K562 (cell line): ENCODE measurements around the gene KIF25. TPM values are rescaled to one million over a fixed set of nuclear protein-coding genes. Genes with fewer than 3 reads are reported as not detected.

ENCODE experiments used
- ATAC-seq: fragments of 200-7000 bp; cut with Tn5 transposase; 3 replicates; pipeline ENCODE4 v1.9.1; 2020; ENCODE audit warnings: moderate library complexity
- BruUV-seq: library from RNA; stranded (reverse); fragments of 400-500 nt; replicated peaks from 2 replicates; lab custom pipeline; 2021; lab: Mats Ljungman, UMichigan
- CTCF ChIA-PET: fragments of 300-600 bp; formaldehyde crosslinking; extraction: SDS; loops from one replicate; lab custom pipeline; 2021; ENCODE audit warnings: low intra/inter-chr PET ratio; lab: Yijun Ruan, JAX
- POLR2A ChIA-PET: fragments of 300-600, 350-650 bp; sonication (Branson Sonifier 250); formaldehyde crosslinking; extraction: SDS; loops from one replicate; lab custom pipeline; 2021; ENCODE audit warnings: antibody characterized with exemption, inconsistent platforms; lab: Yijun Ruan, JAX
- DNase-seq, 4 experiments: peaks; one replicate each; pipeline versions ENCODE4 v3.0.0 to v3.0.0-alpha.2; 2011 to 2018; ENCODE audit warnings: low spot score in 3 of 4, mixed read lengths in 3 of 4; ENCODE audit errors: extremely low read depth in 1 of 4
- FAIRE-seq: peaks from 2 replicates; lab custom pipeline; 2011; peaks lifted over from hg19 to GRCh38; lab: Jason Lieb, UNC
- H2AFZ ChIP-seq: 2 replicates; pipeline ENCODE4 v1.6.0; 2011; ENCODE audit warnings: low read depth, low read length, control low read depth, inconsistent platforms
- H3K27ac ChIP-seq: fragments of 200-600 bp; 3 replicates; pipeline ENCODE4 v1.8.0; 2011; ENCODE audit warnings: low read depth, mild to moderate bottlenecking, control low read depth, inconsistent platforms, low read length, moderate library complexity, mixed read lengths; ENCODE audit errors: extremely low read depth
- H3K27me3 ChIP-seq, 2 experiments: fragments of 300-600 bp in 1 of 2; 2 replicates in 1 of 2; 3 replicates in 1 of 2; pipeline versions ENCODE4 v1.6.0 to v1.8.0; 2011; ENCODE audit warnings: inconsistent platforms in 2 of 2, low read length in 2 of 2, mild to moderate bottlenecking in 1 of 2, mixed read lengths in 1 of 2, moderate library complexity in 1 of 2; ENCODE audit not compliant: control insufficient read depth in 2 of 2, insufficient read depth in 2 of 2
- H3K36me3 ChIP-seq: fragments of 300-600 bp; 3 replicates; pipeline ENCODE4 v1.8.0; 2011; ENCODE audit warnings: mild to moderate bottlenecking, low read length, inconsistent platforms; ENCODE audit not compliant: control insufficient read depth, insufficient read depth
- H3K4me1 ChIP-seq, 2 experiments: fragments of 200-600 bp in 1 of 2; replicated peaks in 1 of 2; 2 replicates in 1 of 2; 3 replicates in 1 of 2; pipeline versions ENCODE4 v1.5.1 to v1.8.0; 2011; ENCODE audit warnings: inconsistent platforms in 2 of 2, low read length in 2 of 2, mild to moderate bottlenecking in 1 of 2, mixed read lengths in 1 of 2, moderate library complexity in 1 of 2; ENCODE audit not compliant: control insufficient read depth in 2 of 2, insufficient read depth in 2 of 2
- H3K4me2 ChIP-seq: 2 replicates; pipeline ENCODE4 v1.6.1; 2011; ENCODE audit warnings: low read length, control low read depth, inconsistent platforms, mixed read lengths; ENCODE audit not compliant: insufficient read depth
- H3K4me3 ChIP-seq: fragments of 200-600 bp; sonication (generic), shearing (Covaris generic); 2 replicates; pipeline ENCODE4 v1.5.1; 2016; ENCODE audit warnings: control low read depth, inconsistent platforms
- H3K79me2 ChIP-seq: fragments of 200-600 bp; 3 replicates; pipeline ENCODE4 v1.8.0; 2011; ENCODE audit warnings: low read length, inconsistent platforms; ENCODE audit not compliant: control insufficient read depth, insufficient read depth
- H3K9ac ChIP-seq, 2 experiments: 2 replicates each; pipeline versions ENCODE4 v1.6.0 to v1.6.1; 2011; ENCODE audit warnings: low read depth in 2 of 2, low read length in 2 of 2, control low read depth in 1 of 2, inconsistent platforms in 1 of 2, mild to moderate bottlenecking in 1 of 2, mixed read lengths in 1 of 2; ENCODE audit not compliant: insufficient read depth in 1 of 2
- H3K9me1 ChIP-seq: one replicate; pipeline ENCODE4 v1.6.0; 2011; ENCODE audit warnings: inconsistent platforms, mild to moderate bottlenecking, low read length, moderate library complexity; ENCODE audit not compliant: control insufficient read depth, insufficient read depth
- H3K9me3 ChIP-seq: replicated peaks from 2 replicates; pipeline ENCODE4 v1.5.1; 2011; ENCODE audit warnings: low read depth, low read length, inconsistent platforms; ENCODE audit not compliant: control insufficient read depth, insufficient read depth
- H4K20me1 ChIP-seq: replicated peaks from 2 replicates; pipeline ENCODE4 v1.6.1; 2011; ENCODE audit warnings: low read length, inconsistent platforms, mixed read lengths; ENCODE audit not compliant: control insufficient read depth, insufficient read depth
- CREB1 ChIP-seq, 2 experiments: sonication (generic) in 1 of 2; formaldehyde crosslinking in 1 of 2; IDR thresholded peaks; 2 replicates each; pipeline versions ENCODE4 v1.6.1 to v1.8.0; 2012 to 2022; ENCODE audit warnings: inconsistent platforms in 1 of 2, mild to moderate bottlenecking in 1 of 2, missing genetic modification reagents in 1 of 2, moderate library complexity in 1 of 2
- PYGO2 ChIP-seq: fragments of 450-650 bp; IDR thresholded peaks from 2 replicates; pipeline ENCODE4 v1.6.1; 2016; ENCODE audit warnings: mild to moderate bottlenecking, missing genetic modification characterization, moderate library complexity, missing compliant biosample characterization
- TFAP4 ChIP-seq: sonication (generic); formaldehyde crosslinking; IDR thresholded peaks from 2 replicates; pipeline ENCODE4 v1.8.0; 2022; ENCODE audit warnings: missing genetic modification reagents, mild to moderate bottlenecking, moderate library complexity, borderline replicate concordance
- ZNF239 ChIP-seq: fragments of 250-450 bp; sonication (Bioruptor Pico); IDR thresholded peaks from 2 replicates; pipeline ENCODE4 v1.4.0; 2020; ENCODE audit warnings: mild to moderate bottlenecking
- WGBS: fragments of 100-300 bp; shearing (Covaris generic); methylation state at CpG from one replicate; pipeline ENCODE4 v1.1.6; 2016; ENCODE audit warnings: low coverage, mixed read lengths; ENCODE audit not compliant: insufficient coverage; ENCODE audit errors: missing lambda C conversion rate; 5-methylcytosine and 5-hydroxymethylcytosine counted together
- in situ Hi-C: fragments of 300-500 bp; cut with MboI; formaldehyde crosslinking; loops from 4 replicates; pipeline ENCODE4 v1.15.0; 2018; ENCODE audit warnings: inconsistent platforms, mixed read lengths
- intact Hi-C: fragments of 100-400 bp; cut with micrococcal nuclease; formaldehyde crosslinking; loops from 2 replicates; pipeline ENCODE4 v1.14.2; 2022
- polyA plus RNA-seq, 8 experiments: library from polyadenylated mRNA; depleted of rRNA in 4 of 8; stranded (reverse) in 5 of 8; unstranded in 3 of 8; fragments of >200 nt; fragmentation: Nextera tagmentation in 2 of 8; fragmentation: Illumina TruSeq in 1 of 8; extraction: Ambion mirVana in 2 of 8; extraction: Trizol in 1 of 8; gene quantifications; 2 replicates each; pipeline versions ENCODE4 v1.2.1 to v1.2.3, GENCODE V29; 2011 to 2014; ENCODE audit warnings: inconsistent platforms in 1 of 8, missing spikeins in 1 of 8
- total RNA-seq, 7 experiments: library from RNA; depleted of rRNA in 6 of 7; stranded (reverse); fragments of >200 nt in 6 of 7; fragmentation: Illumina TruSeq in 2 of 7; extraction: Trizol in 2 of 7; gene quantifications; 2 replicates each; pipeline versions ENCODE4 v1.2.1 to v1.2.3, GENCODE V29; 2011 to 2021; ENCODE audit warnings: low replicate concordance in 1 of 7
- TF ChIP-seq, protein P1 (sequence below): fragments of 200-800 bp; sonication (Bioruptor generic); IDR thresholded peaks from 2 replicates; pipeline ENCODE4 v1.6.1; 2016; ENCODE audit warnings: missing genetic modification characterization, missing compliant biosample characterization
- TF ChIP-seq, protein P2 (sequence below): fragments of 450-650 bp; formaldehyde crosslinking; IDR thresholded peaks from 2 replicates; pipeline ENCODE4 v1.4.0; 2020; ENCODE audit warnings: mild to moderate bottlenecking, moderate library complexity

KIF25 gene
- total and polyA plus RNA-seq, 9 of the 15 experiments (the other 6 are each of a cell fraction or from before 2014, with no cell fraction given), result 0.04 to 0.49 (median 0.23) TPM; not detected in 5

- no peak for TF ChIP-seq PYGO2 (tag)
These were observed 41.0 kb upstream of the KIF25 start (continued) for GRCh38 chr6:167956491-167956890.

- Histone ChIP-seq H2AFZ (no peak overlapping the region), H3K4me1 (no peaks in the 10 kb centered on the region), H3K4me3 (no peak overlapping the region), H3K79me2 (no peaks in the 10 kb centered on the region), H4K20me1 (0 out of 2 replicates have a peak, but pooled peaks cover 5% of the 10 kb centered on the region), H3K27me3 (no peaks in the 10 kb centered on the region), H3K9ac (no peak overlapping the region), H3K27ac (no peak overlapping the region), H3K9me3 (no peaks in the 10 kb centered on the region), H3K9me1 (no peaks in the 10 kb centered on the region), H3K36me3 (peaks cover 51% of the 10 kb centered on the region), H3K4me2 (no peak overlapping the region)
- ChIA-PET CTCF (no interaction called here), POLR2A (no interaction called here)
- in situ Hi-C loops (no loop called here), intact Hi-C loops (no loop called here)
- DNase-seq (no peak), ATAC-seq (no peak), FAIRE-seq (no peak)
- no TSS peak for BruUV-seq
- WGBS, result 92% methylated on average over 8 of the region's 8 CpGs
- TF ChIP-seq ZNF239 (CRISPR knock-in tag) (no peak), TFAP4 (CRISPR knock-in tag) (no peak), CREB1 (IDR thresholded peaks at IDR 0.05) (no peak), CREB1 (CRISPR knock-in tag; IDR thresholded peaks at IDR 0.05) (no peak)
- TF ChIP-seq, protein P1, sequence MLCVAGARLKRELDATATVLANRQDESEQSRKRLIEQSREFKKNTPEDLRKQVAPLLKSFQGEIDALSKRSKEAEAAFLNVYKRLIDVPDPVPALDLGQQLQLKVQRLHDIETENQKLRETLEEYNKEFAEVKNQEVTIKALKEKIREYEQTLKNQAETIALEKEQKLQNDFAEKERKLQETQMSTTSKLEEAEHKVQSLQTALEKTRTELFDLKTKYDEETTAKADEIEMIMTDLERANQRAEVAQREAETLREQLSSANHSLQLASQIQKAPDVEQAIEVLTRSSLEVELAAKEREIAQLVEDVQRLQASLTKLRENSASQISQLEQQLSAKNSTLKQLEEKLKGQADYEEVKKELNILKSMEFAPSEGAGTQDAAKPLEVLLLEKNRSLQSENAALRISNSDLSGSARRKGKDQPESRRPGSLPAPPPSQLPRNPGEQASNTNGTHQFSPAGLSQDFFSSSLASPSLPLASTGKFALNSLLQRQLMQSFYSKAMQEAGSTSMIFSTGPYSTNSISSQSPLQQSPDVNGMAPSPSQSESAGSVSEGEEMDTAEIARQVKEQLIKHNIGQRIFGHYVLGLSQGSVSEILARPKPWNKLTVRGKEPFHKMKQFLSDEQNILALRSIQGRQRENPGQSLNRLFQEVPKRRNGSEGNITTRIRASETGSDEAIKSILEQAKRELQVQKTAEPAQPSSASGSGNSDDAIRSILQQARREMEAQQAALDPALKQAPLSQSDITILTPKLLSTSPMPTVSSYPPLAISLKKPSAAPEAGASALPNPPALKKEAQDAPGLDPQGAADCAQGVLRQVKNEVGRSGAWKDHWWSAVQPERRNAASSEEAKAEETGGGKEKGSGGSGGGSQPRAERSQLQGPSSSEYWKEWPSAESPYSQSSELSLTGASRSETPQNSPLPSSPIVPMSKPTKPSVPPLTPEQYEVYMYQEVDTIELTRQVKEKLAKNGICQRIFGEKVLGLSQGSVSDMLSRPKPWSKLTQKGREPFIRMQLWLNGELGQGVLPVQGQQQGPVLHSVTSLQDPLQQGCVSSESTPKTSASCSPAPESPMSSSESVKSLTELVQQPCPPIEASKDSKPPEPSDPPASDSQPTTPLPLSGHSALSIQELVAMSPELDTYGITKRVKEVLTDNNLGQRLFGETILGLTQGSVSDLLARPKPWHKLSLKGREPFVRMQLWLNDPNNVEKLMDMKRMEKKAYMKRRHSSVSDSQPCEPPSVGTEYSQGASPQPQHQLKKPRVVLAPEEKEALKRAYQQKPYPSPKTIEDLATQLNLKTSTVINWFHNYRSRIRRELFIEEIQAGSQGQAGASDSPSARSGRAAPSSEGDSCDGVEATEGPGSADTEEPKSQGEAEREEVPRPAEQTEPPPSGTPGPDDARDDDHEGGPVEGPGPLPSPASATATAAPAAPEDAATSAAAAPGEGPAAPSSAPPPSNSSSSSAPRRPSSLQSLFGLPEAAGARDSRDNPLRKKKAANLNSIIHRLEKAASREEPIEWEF (CRISPR knock-in tag), result no peak
- TF ChIP-seq, protein P2, sequence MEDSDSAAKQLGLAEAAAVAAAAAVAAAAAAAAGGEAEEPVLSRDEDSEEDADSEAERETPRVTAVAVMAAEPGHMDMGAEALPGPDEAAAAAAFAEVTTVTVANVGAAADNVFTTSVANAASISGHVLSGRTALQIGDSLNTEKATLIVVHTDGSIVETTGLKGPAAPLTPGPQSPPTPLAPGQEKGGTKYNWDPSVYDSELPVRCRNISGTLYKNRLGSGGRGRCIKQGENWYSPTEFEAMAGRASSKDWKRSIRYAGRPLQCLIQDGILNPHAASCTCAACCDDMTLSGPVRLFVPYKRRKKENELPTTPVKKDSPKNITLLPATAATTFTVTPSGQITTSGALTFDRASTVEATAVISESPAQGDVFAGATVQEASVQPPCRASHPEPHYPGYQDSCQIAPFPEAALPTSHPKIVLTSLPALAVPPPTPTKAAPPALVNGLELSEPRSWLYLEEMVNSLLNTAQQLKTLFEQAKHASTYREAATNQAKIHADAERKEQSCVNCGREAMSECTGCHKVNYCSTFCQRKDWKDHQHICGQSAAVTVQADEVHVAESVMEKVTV (CRISPR knock-in tag), result no peak
These were observed 40.4 kb upstream of the KIF25 start for GRCh38 chr6:167956983-167957492.
